Measurements from ENCODE around the gene ATF7.

Gene ATF7

DNA sequence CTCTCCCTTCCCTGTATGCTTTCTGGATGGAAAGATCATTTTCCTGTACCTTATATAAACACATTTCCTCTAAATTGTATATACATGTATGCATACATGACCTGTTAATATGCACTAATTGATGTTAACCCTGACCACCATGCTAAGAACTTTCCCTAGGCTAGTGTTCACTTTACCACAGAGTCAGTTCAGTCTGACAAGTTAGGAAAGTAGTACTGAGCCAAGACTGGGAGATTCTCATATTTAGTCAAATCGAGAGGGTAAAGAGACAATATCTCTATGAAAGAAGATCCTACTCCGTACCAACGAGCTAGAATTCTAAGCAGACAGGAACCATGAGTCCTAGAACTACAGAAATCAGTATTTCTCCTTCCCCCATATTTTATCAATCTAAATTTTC lies 36.8 kb downstream of the ATF7 start:
- no peak overlapping the region for H3K27ac ChIP-seq (ENCODE audit: low read length)
- DNase-seq (no peak), ATAC-seq (ENCODE audit: insufficient read depth, low read depth) (no peak)
- no peaks in the 10 kb centered on the region for H3K4me1 ChIP-seq (ENCODE audit: insufficient read depth, low read length)
- TF ChIP-seq, protein P1, sequence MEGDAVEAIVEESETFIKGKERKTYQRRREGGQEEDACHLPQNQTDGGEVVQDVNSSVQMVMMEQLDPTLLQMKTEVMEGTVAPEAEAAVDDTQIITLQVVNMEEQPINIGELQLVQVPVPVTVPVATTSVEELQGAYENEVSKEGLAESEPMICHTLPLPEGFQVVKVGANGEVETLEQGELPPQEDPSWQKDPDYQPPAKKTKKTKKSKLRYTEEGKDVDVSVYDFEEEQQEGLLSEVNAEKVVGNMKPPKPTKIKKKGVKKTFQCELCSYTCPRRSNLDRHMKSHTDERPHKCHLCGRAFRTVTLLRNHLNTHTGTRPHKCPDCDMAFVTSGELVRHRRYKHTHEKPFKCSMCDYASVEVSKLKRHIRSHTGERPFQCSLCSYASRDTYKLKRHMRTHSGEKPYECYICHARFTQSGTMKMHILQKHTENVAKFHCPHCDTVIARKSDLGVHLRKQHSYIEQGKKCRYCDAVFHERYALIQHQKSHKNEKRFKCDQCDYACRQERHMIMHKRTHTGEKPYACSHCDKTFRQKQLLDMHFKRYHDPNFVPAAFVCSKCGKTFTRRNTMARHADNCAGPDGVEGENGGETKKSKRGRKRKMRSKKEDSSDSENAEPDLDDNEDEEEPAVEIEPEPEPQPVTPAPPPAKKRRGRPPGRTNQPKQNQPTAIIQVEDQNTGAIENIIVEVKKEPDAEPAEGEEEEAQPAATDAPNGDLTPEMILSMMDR (IDR thresholded peaks at IDR 0.05; ENCODE audit: borderline replicate concordance, extremely low read depth, low read length, poor library complexity, severe bottlenecking): no peak
- no peak for TF ChIP-seq EZH2 (IDR thresholded peaks at IDR 0.05; ENCODE audit: borderline replicate concordance, low read depth, low read length, severe bottlenecking)
- H4K20me1 ChIP-seq (ENCODE audit: insufficient read depth, low read length): 0 out of 2 replicates have a peak, but pooled peaks cover 4% of the 10 kb centered on the region
- H3K9me3 ChIP-seq (ENCODE audit: insufficient read depth, low read length, severe bottlenecking): no peaks in the 10 kb centered on the region
- peaks cover 12% of the 10 kb centered on the region for H3K79me2 ChIP-seq (ENCODE audit: insufficient read depth, low read length)
- no peak overlapping the region for H2AFZ ChIP-seq (ENCODE audit: low read depth, low read length)
- H3K36me3 ChIP-seq (ENCODE audit: insufficient read depth, low read length): no peaks in the 10 kb centered on the region
- H3K4me2 ChIP-seq (ENCODE audit: insufficient read depth, low read length): no peak overlapping the region
- no peak overlapping the region for H3K4me3 ChIP-seq (ENCODE audit: low read depth in 1 of 2, low read length in 2 of 2)
- no peaks in the 10 kb centered on the region for H3K27me3 ChIP-seq (ENCODE audit: insufficient read depth, low read length, poor library complexity)
- H3K9ac ChIP-seq (ENCODE audit: low read depth, low read length): no peak overlapping the region

DNA sequence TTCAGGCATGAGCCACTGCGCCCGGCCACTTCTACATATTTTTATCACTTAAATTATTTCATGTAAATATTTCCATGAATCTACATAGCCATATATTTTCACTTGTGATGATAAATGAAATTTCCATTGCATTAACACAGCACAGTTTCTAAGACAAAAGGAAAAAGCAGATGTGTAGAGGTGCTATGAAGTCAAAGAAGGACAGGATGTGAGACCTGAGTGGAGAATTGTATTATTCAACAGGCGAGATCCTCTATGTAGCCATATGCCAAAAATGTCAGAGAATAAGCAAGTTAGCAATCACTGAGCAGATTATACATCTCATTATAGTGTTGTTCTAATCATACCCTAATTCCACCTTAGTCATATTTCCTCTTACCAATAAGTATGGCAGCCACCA lies 38.1 kb downstream of the ATF7 start:
- Histone ChIP-seq H3K27me3 (ENCODE audit: insufficient read depth, low read length, poor library complexity) (no peaks in the 10 kb centered on the region), H3K4me2 (ENCODE audit: insufficient read depth, low read length) (no peak overlapping the region), H3K9ac (ENCODE audit: low read depth, low read length) (no peak overlapping the region), H3K27ac (ENCODE audit: low read length) (no peak overlapping the region), H3K4me1 (ENCODE audit: insufficient read depth, low read length) (no peaks in the 10 kb centered on the region), H3K9me3 (ENCODE audit: insufficient read depth, low read length, severe bottlenecking) (no peaks in the 10 kb centered on the region), H3K79me2 (ENCODE audit: insufficient read depth, low read length) (peaks cover 12% of the 10 kb centered on the region), H2AFZ (ENCODE audit: low read depth, low read length) (no peak overlapping the region), H3K36me3 (ENCODE audit: insufficient read depth, low read length) (no peaks in the 10 kb centered on the region), H3K4me3 (ENCODE audit: low read depth in 1 of 2, low read length in 2 of 2) (no peak overlapping the region), H4K20me1 (ENCODE audit: insufficient read depth, low read length) (0 out of 2 replicates have a peak, but pooled peaks cover 4% of the 10 kb centered on the region)
- no peak for ATAC-seq (ENCODE audit: insufficient read depth, low read depth)
- no peak for DNase-seq
- TF ChIP-seq, protein P1 (IDR thresholded peaks at IDR 0.05; ENCODE audit: borderline replicate concordance, extremely low read depth, low read length, poor library complexity, severe bottlenecking): no peak
- TF ChIP-seq EZH2 (IDR thresholded peaks at IDR 0.05; ENCODE audit: borderline replicate concordance, low read depth, low read length, severe bottlenecking): no peak

DNA sequence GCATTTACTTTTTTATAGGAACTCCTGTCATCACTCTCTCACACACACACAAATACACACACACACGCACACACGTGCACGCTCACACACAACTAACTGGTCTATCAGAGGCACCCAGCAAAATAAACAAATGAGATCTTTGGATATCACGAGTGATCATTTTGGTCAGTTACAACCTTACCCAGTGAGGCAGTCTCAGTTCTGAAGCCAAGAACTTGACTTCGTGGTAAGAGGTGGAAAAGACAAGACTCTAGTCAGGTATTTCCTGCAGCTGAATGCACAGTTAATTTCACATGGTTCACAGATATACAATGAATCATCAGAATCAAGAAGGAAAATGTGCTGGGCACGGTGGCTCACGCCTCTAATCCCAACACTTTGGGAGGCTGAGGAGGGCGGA lies 39.4 kb downstream of the ATF7 start:
- Histone ChIP-seq H3K4me2 (ENCODE audit: insufficient read depth, low read length) (no peak overlapping the region), H3K27ac (ENCODE audit: low read length) (no peak overlapping the region), H3K9me3 (ENCODE audit: insufficient read depth, low read length, severe bottlenecking) (no peaks in the 10 kb centered on the region), H2AFZ (ENCODE audit: low read depth, low read length) (no peak overlapping the region), H3K4me1 (ENCODE audit: insufficient read depth, low read length) (no peaks in the 10 kb centered on the region), H4K20me1 (ENCODE audit: insufficient read depth, low read length) (0 out of 2 replicates have a peak, but pooled peaks cover 4% of the 10 kb centered on the region), H3K36me3 (ENCODE audit: insufficient read depth, low read length) (no peaks in the 10 kb centered on the region), H3K4me3 (ENCODE audit: low read depth in 1 of 2, low read length in 2 of 2) (no peak overlapping the region), H3K27me3 (ENCODE audit: insufficient read depth, low read length, poor library complexity) (no peaks in the 10 kb centered on the region), H3K9ac (ENCODE audit: low read depth, low read length) (no peak overlapping the region), H3K79me2 (ENCODE audit: insufficient read depth, low read length) (peaks cover 14% of the 10 kb centered on the region)
- DNase-seq (no peak), ATAC-seq (ENCODE audit: insufficient read depth, low read depth) (peak; percentile 22; the same call in 1 of the 3 replicates)
- no peak for TF ChIP-seq EZH2 (IDR thresholded peaks at IDR 0.05; ENCODE audit: borderline replicate concordance, low read depth, low read length, severe bottlenecking)
- TF ChIP-seq, protein P1 (IDR thresholded peaks at IDR 0.05; ENCODE audit: borderline replicate concordance, extremely low read depth, low read length, poor library complexity, severe bottlenecking): no peak

Data from DND-41 (cell line).